Lung (tissue), 12 donors: ENCODE measurements around the gene OR52K2. TPM values are rescaled to one million over a fixed set of nuclear protein-coding genes. Genes with fewer than 3 reads are reported as not detected.

Experiments used
- ATAC-seq: fragments of 200-7000 bp; cut with Tn5 transposase; one replicate; pipeline ENCODE4 v1.9.1; 2020; ENCODE audit warnings: moderate number of reproducible peaks; ENCODE audit not compliant: insufficient read depth, low FRiP score
- DNase-seq, 3 donors: peaks; one replicate each; pipeline ENCODE4 v3.0.0-alpha.2; 2013 to 2017
- H3K27ac ChIP-seq, 2 donors: one replicate each; pipeline ENCODE4 v1.5.1; 2013; ENCODE audit warnings: mild to moderate bottlenecking in 2 of 2, moderate library complexity in 2 of 2, control low read depth in 1 of 2, inconsistent platforms in 1 of 2, low read depth in 1 of 2, low read length in 1 of 2
- H3K27me3 ChIP-seq, 3 donors: one replicate each; pipeline ENCODE4 v1.5.1; 2013; ENCODE audit warnings: low read length in 2 of 3; ENCODE audit not compliant: control insufficient read depth in 3 of 3, insufficient read depth in 3 of 3
- H3K36me3 ChIP-seq, 4 donors: one replicate each; pipeline ENCODE4 v1.5.1; 2013; ENCODE audit warnings: low read length in 4 of 4, mild to moderate bottlenecking in 1 of 4, moderate library complexity in 1 of 4; ENCODE audit not compliant: control insufficient read depth in 4 of 4, insufficient read depth in 4 of 4
- H3K4me1 ChIP-seq, 5 donors: one replicate each; pipeline ENCODE4 v1.5.1; 2013; ENCODE audit warnings: low read length in 5 of 5, mild to moderate bottlenecking in 2 of 5, moderate library complexity in 1 of 5; ENCODE audit not compliant: control insufficient read depth in 5 of 5, insufficient read depth in 5 of 5
- H3K4me3 ChIP-seq: one replicate; pipeline ENCODE4 v1.5.1; 2013; ENCODE audit warnings: mild to moderate bottlenecking, control low read depth, moderate library complexity
- H3K9ac ChIP-seq, 2 donors: one replicate each; pipeline ENCODE4 v1.5.1; 2013; ENCODE audit warnings: low read length in 2 of 2, control low read depth in 1 of 2; ENCODE audit not compliant: insufficient read depth in 1 of 2
- H3K9me3 ChIP-seq, 4 donors: one replicate each; pipeline ENCODE4 v1.5.1; 2013; ENCODE audit warnings: low read length in 3 of 4, mild to moderate bottlenecking in 1 of 4, moderate library complexity in 1 of 4; ENCODE audit not compliant: control insufficient read depth in 4 of 4, insufficient read depth in 3 of 4
- CTCF ChIP-seq: IDR thresholded peaks from 2 replicates; pipeline ENCODE4 v1.5.1; 2012; ENCODE audit warnings: mild to moderate bottlenecking; ENCODE audit errors: control extremely low read depth, extremely low read depth
- WGBS, 2 donors: extraction: QIAGEN DNeasy Blood & Tissue Kit; methylation state at CpG; one replicate each; pipeline ENCODE4 v1.1.7; 2013; 5-methylcytosine and 5-hydroxymethylcytosine counted together
- polyA plus RNA-seq, 2 donors: library from polyadenylated mRNA; stranded (reverse); fragments of 200-250 nt; gene quantifications; one replicate each; pipeline ENCODE4 v1.2.1, GENCODE V29; 2013
- total RNA-seq, 2 donors: library from RNA; depleted of rRNA in 1 of 2; stranded (reverse); fragments of >200 nt in 1 of 2; gene quantifications; one replicate each; pipeline ENCODE4 v1.2.1, GENCODE V29; 2014 to 2021
- donor health status: control.
- donor health status: control.
- donor health status: Bipolar disorder and iron deficiency.
- donor health status: healthy.
- donor health status: DM: yes; HTN: yes; CAD: no.

The OR52K2 gene
- total and polyA plus RNA-seq, 4 donors: 0.06 to 0.67 TPM; not detected in 2

- DNase-seq (no peak), ATAC-seq (no peak)
- Histone ChIP-seq H3K9ac (no peak overlapping the region), H3K4me3 (no peak overlapping the region), H3K36me3 (no peaks in the 10 kb centered on the region), H3K9me3 (peaks cover 0 to 1% (median 0%) of the 10 kb centered on the region in 4 donors), H3K4me1 (no peaks in the 10 kb centered on the region), H3K27ac (no peak overlapping the region), H3K27me3 (no peaks in the 10 kb centered on the region)
- TF ChIP-seq CTCF: no peak
Measured at GRCh38 chr11:4466871-4467442, 17.9 kb downstream of the OR52K2 start.

GRCh38 chr11:4467811-4468606, 18.9 kb downstream of the OR52K2 start:
- no peak overlapping the region for H3K9ac ChIP-seq

GRCh38 chr11:4479644-4480043, 30.5 kb downstream of the OR52K2 start:
- no peak overlapping the region for H3K9ac ChIP-seq
- ATAC-seq: no peak
- WGBS, 2 donors: 78 to 95% methylated on average over 1 of the region's 1 CpG
- H3K27ac ChIP-seq: no peak overlapping the region
- no peaks in the 10 kb centered on the region for H3K36me3 ChIP-seq
- no peak for TF ChIP-seq CTCF
- DNase-seq: no peak
- H3K9me3 ChIP-seq: no peaks in the 10 kb centered on the region
- H3K4me3 ChIP-seq: no peak overlapping the region
- H3K4me1 ChIP-seq: peaks cover 0 to 3% (median 0%) of the 10 kb centered on the region in 5 donors
- no peaks in the 10 kb centered on the region for H3K27me3 ChIP-seq

More at GRCh38 chr11:4467811-4468606, 18.9 kb downstream of the OR52K2 start:
- H3K4me3 ChIP-seq: no peak overlapping the region
- 52 to 68% methylated on average over 3 of the region's 3 CpGs for WGBS, 2 donors
- H3K9me3 ChIP-seq: peaks cover 0 to 1% (median 0%) of the 10 kb centered on the region in 4 donors
- no peak overlapping the region for H3K27ac ChIP-seq
- ATAC-seq (no peak), DNase-seq (no peak)
- H3K4me1 ChIP-seq: no peaks in the 10 kb centered on the region
- no peaks in the 10 kb centered on the region for H3K36me3 ChIP-seq
- no peaks in the 10 kb centered on the region for H3K27me3 ChIP-seq
- no peak for TF ChIP-seq CTCF
